T-helper 1 cell treated with Interleukin-12 subunit alpha and Interleukin-12 subunit beta and Interleukin-4 antibody, amounts not matched to agents 30 ng/mL and 1 ng/mL, for 36 hours (primary cell): ENCODE results near the gene MAST4. TPM values are rescaled to one million over a fixed set of nuclear protein-coding genes. Genes with fewer than 3 reads are reported as not detected.
"Not testable (repeated sequence)": the region's sequence is repeated elsewhere in the genome, so short reads cannot be mapped to it uniquely, and the experiment has no call there.

Experiments
- intact Hi-C: fragments of 100-400 bp; cut with micrococcal nuclease; formaldehyde crosslinking; loops from one replicate; pipeline ENCODE4 v1.15.1; 2024
- total RNA-seq: library from RNA; stranded (reverse); gene quantifications from 2 replicates; pipeline ENCODE4 v1.2.3, GENCODE V29; 2022

MAST4 gene
- total RNA-seq, 1 donor from 2014 or later, result 65.8 TPM

- intact Hi-C loops, result no loop called here
Measured at GRCh38 chr5:67094476-67095300, 498.5 kb downstream of the MAST4 start.

- intact Hi-C loops, result no loop called here
Measured at GRCh38 chr5:67095346-67096171, 499.4 kb downstream of the MAST4 start.

GRCh38 chr5:67098656-67099055 is 502.5 kb downstream of the MAST4 start:
- intact Hi-C loops, result no loop called here

- intact Hi-C loops, result no loop called here
Measured at GRCh38 chr5:67100301-67100700, 504.1 kb downstream of the MAST4 start.

GRCh38 chr5:67102708-67103107 is 506.5 kb downstream of the MAST4 start:
- intact Hi-C loops, result no loop called here

- intact Hi-C loops, result no loop called here
Measured at GRCh38 chr5:67104859-67105258, 508.7 kb downstream of the MAST4 start.

- intact Hi-C loops, result no loop called here
Measured at GRCh38 chr5:67105270-67105669, 509.1 kb downstream of the MAST4 start.

GRCh38 chr5:67106626-67107342 is 510.6 kb downstream of the MAST4 start:
- intact Hi-C loops, result no loop called here

GRCh38 chr5:67111779-67112178 is 515.6 kb downstream of the MAST4 start:
- intact Hi-C loops, result no loop called here

GRCh38 chr5:67115246-67115645 is 519.1 kb downstream of the MAST4 start:
- intact Hi-C loops, result no loop called here

GRCh38 chr5:67115817-67116216 is 519.6 kb downstream of the MAST4 start:
- intact Hi-C loops, result no loop called here

GRCh38 chr5:67118050-67118620 is 521.9 kb downstream of the MAST4 start:
- intact Hi-C loops, result no loop called here

GRCh38 chr5:67119010-67119409 is 522.8 kb downstream of the MAST4 start:
- intact Hi-C loops, result no loop called here

GRCh38 chr5:67120032-67120431 is 523.8 kb downstream of the MAST4 start:
- intact Hi-C loops, result no loop called here

- intact Hi-C loops, result no loop called here
Measured at GRCh38 chr5:67123819-67124218, 527.6 kb downstream of the MAST4 start.

- intact Hi-C loops, result no loop called here
Measured at GRCh38 chr5:67124556-67124955, 528.4 kb downstream of the MAST4 start.

- intact Hi-C loops, result not testable (repeated sequence)
Measured at GRCh38 chr5:67127347-67127895, 531.2 kb downstream of the MAST4 start.

- intact Hi-C loops, result no loop called here
Measured at GRCh38 chr5:67129768-67130167, 533.6 kb downstream of the MAST4 start.

GRCh38 chr5:67133217-67133616 is 537.0 kb downstream of the MAST4 start:
- intact Hi-C loops, result no loop called here

- intact Hi-C loops, result no loop called here
Measured at GRCh38 chr5:67133776-67134175, 537.6 kb downstream of the MAST4 start.

GRCh38 chr5:67135381-67135984 is 539.3 kb downstream of the MAST4 start:
- intact Hi-C loops, result no loop called here
